Neural cell (in vitro differentiated cells): ENCODE data around the gene TAF1B. TPM values are rescaled to one million over a fixed set of nuclear protein-coding genes. Genes with fewer than 3 reads are reported as not detected.
A peak's percentile ranks its signal among the peaks of the same experiment; 100 is the strongest.

ENCODE experiments used
- H2AFZ ChIP-seq: fragments of 200-600, 300-800 bp; sonication (generic), shearing (Covaris generic); 2 replicates; pipeline ENCODE4 v1.6.0; 2014; ENCODE audit warnings: low read depth, mild to moderate bottlenecking, antibody characterized with exemption, low read length, moderate library complexity
- H3F3A ChIP-seq: fragments of 200-600 bp; shearing (Covaris generic); 2 replicates; pipeline ENCODE4 v1.6.1; 2016; ENCODE audit warnings: mild to moderate bottlenecking, moderate library complexity, mixed read lengths, antibody characterized with exemption, low read length; ENCODE audit not compliant: insufficient read depth, poor library complexity, severe bottlenecking
- H3K27ac ChIP-seq: fragments of 200-600, 300-800 bp; sonication (generic), shearing (Covaris generic); 2 replicates; pipeline ENCODE4 v1.5.1; 2014; ENCODE audit warnings: mild to moderate bottlenecking, low read length, moderate library complexity
- H3K27me3 ChIP-seq: fragments of 300-800, 200-600 bp; sonication (generic), shearing (Covaris generic); 2 replicates; pipeline ENCODE4 v1.6.0; 2014; ENCODE audit warnings: mild to moderate bottlenecking, low read depth, low read length, moderate library complexity; ENCODE audit not compliant: insufficient read depth
- H3K36me3 ChIP-seq: fragments of 300-800, 200-600 bp; sonication (generic), shearing (Covaris generic); 2 replicates; pipeline ENCODE4 v1.5.1; 2014; ENCODE audit warnings: mild to moderate bottlenecking, antibody characterized with exemption, low read length, moderate library complexity; ENCODE audit not compliant: insufficient read depth
- H3K4me2 ChIP-seq: fragments of 300-800, 200-600 bp; sonication (generic), shearing (Covaris generic); 2 replicates; pipeline ENCODE4 v1.6.0; 2014; ENCODE audit warnings: mild to moderate bottlenecking, low read length
- H3K4me3 ChIP-seq: fragments of 300-800, 200-600 bp; sonication (generic), shearing (Covaris generic); 2 replicates; pipeline ENCODE4 v1.5.1; 2014; ENCODE audit warnings: mild to moderate bottlenecking, low read length, moderate library complexity
- H3K79me2 ChIP-seq: fragments of 200-600 bp; shearing (Covaris generic); replicated peaks from 2 replicates; pipeline ENCODE4 v1.6.0; 2014; ENCODE audit warnings: mild to moderate bottlenecking, low read length, moderate library complexity; ENCODE audit not compliant: insufficient read depth
- H3K9ac ChIP-seq: fragments of 300-800, 200-600 bp; sonication (generic), shearing (Covaris generic); 2 replicates; pipeline ENCODE4 v1.6.1; 2016; ENCODE audit warnings: mild to moderate bottlenecking, low read length, mixed read lengths
- H3K9me2 ChIP-seq: fragments of 200-600 bp; shearing (Covaris generic); 2 replicates; pipeline ENCODE4 v1.6.1; 2016; ENCODE audit warnings: mild to moderate bottlenecking, low read length, mixed read lengths; ENCODE audit not compliant: insufficient read depth
- H3K9me3 ChIP-seq: fragments of 200-600, 300-800 bp; sonication (generic), shearing (Covaris generic); 2 replicates; pipeline ENCODE4 v1.6.1; 2016; ENCODE audit warnings: mild to moderate bottlenecking, mixed run types, low read length, moderate library complexity, mixed read lengths
- H4K20me1 ChIP-seq: fragments of 200-600 bp; shearing (Covaris generic); 2 replicates; pipeline ENCODE4 v1.6.1; 2016; ENCODE audit warnings: mild to moderate bottlenecking, mixed run types; ENCODE audit not compliant: insufficient read depth
- CTCF ChIP-seq: fragments of 450-650 bp; IDR thresholded peaks from 2 replicates; pipeline ENCODE4 v1.5.1; 2014; ENCODE audit warnings: antibody characterized with exemption, mild to moderate bottlenecking, moderate library complexity; ENCODE audit not compliant: poor library complexity, severe bottlenecking
- EP300 ChIP-seq: fragments of 450-650 bp; conservative IDR thresholded peaks from 2 replicates; pipeline ENCODE4 v1.6.1; 2014; ENCODE audit warnings: antibody characterized with exemption, mild to moderate bottlenecking, moderate library complexity; ENCODE audit not compliant: poor library complexity, severe bottlenecking
- EZH2 ChIP-seq: fragments of 200-600, 300-800 bp; shearing (Covaris generic), sonication (generic); IDR thresholded peaks from 2 replicates; pipeline ENCODE4 v1.6.1; 2014; ENCODE audit warnings: antibody characterized with exemption, low read length, borderline replicate concordance, mild to moderate bottlenecking; ENCODE audit not compliant: insufficient read depth, poor library complexity, severe bottlenecking
- MXI1 ChIP-seq: fragments of 450-650 bp; conservative IDR thresholded peaks from 2 replicates; pipeline ENCODE4 v1.6.1; 2014; ENCODE audit warnings: antibody characterized with exemption, mild to moderate bottlenecking; ENCODE audit not compliant: poor library complexity, severe bottlenecking
- POLR2AphosphoS5 ChIP-seq: IDR thresholded peaks from 2 replicates; pipeline ENCODE4 v1.6.1; 2012
- RAD21 ChIP-seq: fragments of 450-650 bp; conservative IDR thresholded peaks from 2 replicates; pipeline ENCODE4 v1.6.1; 2014; ENCODE audit warnings: antibody characterized with exemption, mild to moderate bottlenecking, moderate library complexity
- REST ChIP-seq: IDR thresholded peaks from 2 replicates; pipeline ENCODE4 v1.6.1; 2012; ENCODE audit warnings: borderline replicate concordance
- SMC3 ChIP-seq: fragments of 450-650 bp; conservative IDR thresholded peaks from 2 replicates; pipeline ENCODE4 v1.6.1; 2014; ENCODE audit warnings: antibody characterized with exemption, mild to moderate bottlenecking, moderate library complexity; ENCODE audit not compliant: poor library complexity
- TAF1 ChIP-seq: IDR thresholded peaks from 2 replicates; pipeline ENCODE4 v1.6.1; 2012; ENCODE audit warnings: low read depth
- polyA plus RNA-seq: library from polyadenylated mRNA; depleted of rRNA; stranded (reverse); fragments of >200 nt; gene quantifications from 2 replicates; pipeline ENCODE4 v1.2.3, GENCODE V29; 2014

TAF1B gene
- polyA plus RNA-seq, 1 donor from 2014 or later: 11.2 TPM

- Histone ChIP-seq H3K9me2 (no peaks in the 10 kb centered on the region), H3F3A (no peaks in the 10 kb centered on the region), H3K36me3 (no peaks in the 10 kb centered on the region), H3K9ac (peak overlapping the region; percentile 66), H3K27ac (no peak overlapping the region), H4K20me1 (no peaks in the 10 kb centered on the region), H3K9me3 (no peaks in the 10 kb centered on the region), H3K27me3 (peaks cover 11% of the 10 kb centered on the region), H3K79me2 (no peaks in the 10 kb centered on the region), H3K4me2 (no peak overlapping the region), H2AFZ (no peak overlapping the region), H3K4me3 (peak overlapping the region; percentile 66)
- no peak for TF ChIP-seq MXI1
- TF ChIP-seq EZH2: no peak
- TF ChIP-seq TAF1: no peak
- no peak for TF ChIP-seq REST
- TF ChIP-seq EP300: no peak
- TF ChIP-seq CTCF: no peak
- TF ChIP-seq POLR2AphosphoS5: no peak
Observed at GRCh38 chr2:9949992-9950520, 106.8 kb downstream of the TAF1B start.

- peak overlapping the region; percentile 39 for H3K27ac ChIP-seq
- TF ChIP-seq EP300: peak; percentile 9
- TF ChIP-seq MXI1: peak; percentile 41
- TF ChIP-seq RAD21: peak; percentile 30
- TF ChIP-seq POLR2AphosphoS5: no peak
- no peak for TF ChIP-seq CTCF
- no peak for TF ChIP-seq REST
- no peak for TF ChIP-seq EZH2
- peak; percentile 15 for TF ChIP-seq SMC3
- TF ChIP-seq TAF1: no peak
- H4K20me1 ChIP-seq: no peaks in the 10 kb centered on the region
- peak overlapping the region; percentile 66 for H3K4me3 ChIP-seq
- H3K9ac ChIP-seq: peak overlapping the region; percentile 66
- H3K36me3 ChIP-seq: peaks cover 3% of the 10 kb centered on the region
- no peaks in the 10 kb centered on the region for H3K9me2 ChIP-seq
- no peaks in the 10 kb centered on the region for H3K79me2 ChIP-seq
- no peaks in the 10 kb centered on the region for H3K9me3 ChIP-seq
- H3F3A ChIP-seq: no peaks in the 10 kb centered on the region
- peaks cover 11% of the 10 kb centered on the region for H3K27me3 ChIP-seq
- no peak overlapping the region for H3K4me2 ChIP-seq
- H2AFZ ChIP-seq: no peak overlapping the region
Observed at GRCh38 chr2:9950521-9951271, 107.4 kb downstream of the TAF1B start.
